ENCODE measurements around the gene COG7.

COG7 gene

GRCh38 chr16:23500862-23501225, 47.9 kb upstream of the COG7 start:
- Histone ChIP-seq H3K4me3 (ENCODE audit: low read length, poor library complexity, severe bottlenecking) (no peak overlapping the region), H3F3A (ENCODE audit: low read depth) (no peaks in the 10 kb centered on the region), H3K79me2 (ENCODE audit: insufficient read depth, low read length) (no peaks in the 10 kb centered on the region), H4K20me1 (ENCODE audit: insufficient read depth, low read length, poor library complexity, severe bottlenecking) (no peaks in the 10 kb centered on the region), H3K4me2 (ENCODE audit: low read depth, low read length, poor library complexity, severe bottlenecking) (no peak overlapping the region), H3K9me2 (replicated peaks; ENCODE audit: low read depth, low read length) (no peaks in the 10 kb centered on the region), H3K36me3 (ENCODE audit: insufficient read depth, low read length) (no peaks in the 10 kb centered on the region), H2AFZ (ENCODE audit: low read length) (no peak overlapping the region), H3K9me3 (ENCODE audit: insufficient read depth, low read depth, low read length) (no peaks in the 10 kb centered on the region), H3K27me3 (ENCODE audit: insufficient read depth, low read length, poor library complexity, severe bottlenecking) (peaks cover 5% of the 10 kb centered on the region), H3K9ac (ENCODE audit: low read depth, low read length, poor library complexity, severe bottlenecking) (no peak overlapping the region), H3K4me1 (ENCODE audit: insufficient read depth, low read length, poor library complexity, severe bottlenecking) (no peaks in the 10 kb centered on the region)
- TF ChIP-seq, protein P1, sequence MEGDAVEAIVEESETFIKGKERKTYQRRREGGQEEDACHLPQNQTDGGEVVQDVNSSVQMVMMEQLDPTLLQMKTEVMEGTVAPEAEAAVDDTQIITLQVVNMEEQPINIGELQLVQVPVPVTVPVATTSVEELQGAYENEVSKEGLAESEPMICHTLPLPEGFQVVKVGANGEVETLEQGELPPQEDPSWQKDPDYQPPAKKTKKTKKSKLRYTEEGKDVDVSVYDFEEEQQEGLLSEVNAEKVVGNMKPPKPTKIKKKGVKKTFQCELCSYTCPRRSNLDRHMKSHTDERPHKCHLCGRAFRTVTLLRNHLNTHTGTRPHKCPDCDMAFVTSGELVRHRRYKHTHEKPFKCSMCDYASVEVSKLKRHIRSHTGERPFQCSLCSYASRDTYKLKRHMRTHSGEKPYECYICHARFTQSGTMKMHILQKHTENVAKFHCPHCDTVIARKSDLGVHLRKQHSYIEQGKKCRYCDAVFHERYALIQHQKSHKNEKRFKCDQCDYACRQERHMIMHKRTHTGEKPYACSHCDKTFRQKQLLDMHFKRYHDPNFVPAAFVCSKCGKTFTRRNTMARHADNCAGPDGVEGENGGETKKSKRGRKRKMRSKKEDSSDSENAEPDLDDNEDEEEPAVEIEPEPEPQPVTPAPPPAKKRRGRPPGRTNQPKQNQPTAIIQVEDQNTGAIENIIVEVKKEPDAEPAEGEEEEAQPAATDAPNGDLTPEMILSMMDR (conservative IDR thresholded peaks at IDR 0.05; ENCODE audit: low read length) = no peak
- no peak for TF ChIP-seq EZH2phosphoT487 (IDR thresholded peaks at IDR 0.05; ENCODE audit: borderline replicate concordance)

DNA sequence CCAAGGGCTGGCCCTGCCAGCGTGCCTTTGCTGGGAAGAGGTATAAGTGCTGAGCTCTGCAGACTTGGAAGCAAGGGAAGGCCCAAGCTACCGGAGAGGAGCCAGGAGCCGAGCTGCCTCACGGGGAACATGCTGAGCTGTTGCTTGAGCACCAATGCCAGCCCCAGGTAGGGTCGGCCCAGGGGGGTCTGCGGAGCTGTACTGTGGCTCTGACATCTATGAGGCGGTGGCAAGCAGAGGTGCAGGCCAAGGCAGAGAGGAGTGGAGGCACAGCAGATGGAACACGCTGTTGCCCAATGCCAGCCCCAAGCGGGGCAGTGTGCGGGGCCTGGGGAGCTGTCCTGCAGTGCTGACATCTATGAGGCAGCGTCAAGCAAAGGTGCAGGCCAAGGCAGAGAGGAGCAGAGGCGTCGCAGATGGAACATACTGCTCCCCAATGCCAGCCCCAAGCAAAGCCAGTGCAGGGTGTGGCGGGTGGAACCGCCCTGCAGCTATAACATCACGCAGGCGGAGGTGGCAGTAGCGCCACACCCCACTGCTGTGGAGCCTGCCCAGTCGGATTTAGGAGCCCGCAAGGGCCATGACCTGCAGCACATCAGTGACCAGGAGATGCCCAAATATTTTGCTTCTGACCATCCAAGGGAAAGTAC, 47.3 kb upstream of the COG7 start:
- no peaks in the 10 kb centered on the region for H3K9me2 ChIP-seq (replicated peaks; ENCODE audit: low read depth, low read length)
- H2AFZ ChIP-seq (ENCODE audit: low read length) = no peak overlapping the region
- no peaks in the 10 kb centered on the region for H3K79me2 ChIP-seq (ENCODE audit: insufficient read depth, low read length)
- H3K4me3 ChIP-seq (ENCODE audit: low read length, poor library complexity, severe bottlenecking) = no peak overlapping the region
- H3K4me2 ChIP-seq (ENCODE audit: low read depth, low read length, poor library complexity, severe bottlenecking) = no peak overlapping the region
- H3K36me3 ChIP-seq (ENCODE audit: insufficient read depth, low read length) = no peaks in the 10 kb centered on the region
- no peaks in the 10 kb centered on the region for H3K9me3 ChIP-seq (ENCODE audit: insufficient read depth, low read depth, low read length)
- H3K4me1 ChIP-seq (ENCODE audit: insufficient read depth, low read length, poor library complexity, severe bottlenecking) = no peaks in the 10 kb centered on the region
- no peak for TF ChIP-seq EZH2phosphoT487 (IDR thresholded peaks at IDR 0.05; ENCODE audit: borderline replicate concordance)
- TF ChIP-seq, protein P1 (conservative IDR thresholded peaks at IDR 0.05; ENCODE audit: low read length) = no peak
- H3K27me3 ChIP-seq (ENCODE audit: insufficient read depth, low read length, poor library complexity, severe bottlenecking) = peaks cover 5% of the 10 kb centered on the region
- no peaks in the 10 kb centered on the region for H4K20me1 ChIP-seq (ENCODE audit: insufficient read depth, low read length, poor library complexity, severe bottlenecking)
- H3K9ac ChIP-seq (ENCODE audit: low read depth, low read length, poor library complexity, severe bottlenecking) = no peak overlapping the region
- H3F3A ChIP-seq (ENCODE audit: low read depth) = no peaks in the 10 kb centered on the region

GRCh38 chr16:23499801-23500200, 46.8 kb upstream of the COG7 start:
- H3K9me2 ChIP-seq (replicated peaks; ENCODE audit: low read depth, low read length) = no peaks in the 10 kb centered on the region
- no peaks in the 10 kb centered on the region for H4K20me1 ChIP-seq (ENCODE audit: insufficient read depth, low read length, poor library complexity, severe bottlenecking)
- peaks cover 5% of the 10 kb centered on the region for H3K27me3 ChIP-seq (ENCODE audit: insufficient read depth, low read length, poor library complexity, severe bottlenecking)
- no peak for TF ChIP-seq EZH2phosphoT487 (IDR thresholded peaks at IDR 0.05; ENCODE audit: borderline replicate concordance)
- TF ChIP-seq, protein P1 (conservative IDR thresholded peaks at IDR 0.05; ENCODE audit: low read length) = no peak
- H3K9me3 ChIP-seq (ENCODE audit: insufficient read depth, low read depth, low read length) = no peaks in the 10 kb centered on the region
- no peaks in the 10 kb centered on the region for H3K36me3 ChIP-seq (ENCODE audit: insufficient read depth, low read length)
- no peaks in the 10 kb centered on the region for H3F3A ChIP-seq (ENCODE audit: low read depth)
- no peak overlapping the region for H3K4me2 ChIP-seq (ENCODE audit: low read depth, low read length, poor library complexity, severe bottlenecking)
- H3K9ac ChIP-seq (ENCODE audit: low read depth, low read length, poor library complexity, severe bottlenecking) = no peak overlapping the region
- no peak overlapping the region for H3K4me3 ChIP-seq (ENCODE audit: low read length, poor library complexity, severe bottlenecking)
- no peaks in the 10 kb centered on the region for H3K79me2 ChIP-seq (ENCODE audit: insufficient read depth, low read length)
- no peak overlapping the region for H2AFZ ChIP-seq (ENCODE audit: low read length)
- H3K4me1 ChIP-seq (ENCODE audit: insufficient read depth, low read length, poor library complexity, severe bottlenecking) = no peaks in the 10 kb centered on the region

Data from Loucy (cell line).